ENCODE measurements around the gene BTBD16. TPM values are rescaled to one million over a fixed set of nuclear protein-coding genes. Genes with fewer than 3 reads are reported as not detected.
A peak's percentile ranks its signal among the peaks of the same experiment; 100 is the strongest.

BTBD16 gene
- total and polyA plus RNA-seq, 2 of the 13 experiments (the other 11 are each of a cell fraction or from before 2014, with no cell fraction given), result 5.0 to 11.9 TPM

DNA sequence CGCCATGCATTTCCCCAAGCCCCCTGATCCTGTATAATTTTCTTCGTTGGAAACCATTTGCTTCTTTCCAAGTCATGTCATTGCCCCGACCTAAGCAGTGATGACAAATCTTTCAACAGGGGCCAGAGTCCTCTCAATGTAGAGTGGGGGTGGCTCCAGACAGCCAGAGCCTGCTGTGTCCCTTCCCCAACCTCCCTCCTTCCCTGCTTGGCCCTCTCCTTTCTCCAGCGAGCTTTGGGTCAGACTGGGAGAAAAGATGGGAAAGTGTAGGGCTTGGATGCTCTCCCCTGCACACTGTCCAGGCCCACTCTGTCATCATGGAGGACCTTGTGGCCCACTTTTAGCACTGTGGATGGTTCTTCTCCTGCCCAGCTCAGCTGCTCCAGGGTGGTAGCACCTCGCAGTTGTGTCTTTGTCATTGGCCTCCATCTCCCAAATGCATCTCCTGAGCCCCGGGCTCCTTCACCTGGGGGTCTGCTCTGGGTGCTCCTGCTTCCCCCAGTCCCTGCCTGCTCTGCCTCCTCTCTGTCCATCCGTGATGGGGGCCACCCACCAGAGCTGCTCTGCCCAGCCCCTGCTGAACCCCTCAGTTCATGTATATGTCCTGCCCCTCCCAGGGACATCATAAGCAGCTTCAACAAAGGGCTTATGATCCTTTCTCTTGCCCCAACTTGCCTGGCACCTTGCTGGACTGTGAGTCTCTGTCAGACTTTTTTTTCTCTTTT lies 37.5 kb downstream of the BTBD16 start:
- Histone ChIP-seq H2AFZ (ENCODE audit: low read length) (no peak overlapping the region), H4K20me1 (ENCODE audit: insufficient read depth, low read length) (no peaks in the 10 kb centered on the region), H3K79me2 (ENCODE audit: insufficient read depth, low read length) (no peaks in the 10 kb centered on the region), H3K4me3 (replicated peaks in 1 of 3; ENCODE audit: insufficient read depth in 1 of 3, low read depth in 2 of 3, low read length in 3 of 3) (no peak overlapping the region), H3K27ac (ENCODE audit: extremely low read length, insufficient read depth, low read length) (peak overlapping the region; percentile 95), H3K36me3 (replicated peaks in 1 of 2; ENCODE audit: control insufficient read depth in 1 of 2, insufficient read depth in 2 of 2, low read length in 2 of 2) (no peaks in the 10 kb centered on the region), H3K4me1 (ENCODE audit: insufficient read depth, low read length) (peaks cover 91% of the 10 kb centered on the region), H3K9me3 (ENCODE audit: low read length) (peaks cover 5% of the 10 kb centered on the region; the same call in 1 of the 2 replicates), H3K27me3 (ENCODE audit: control insufficient read depth in 1 of 2, insufficient read depth in 2 of 2, low read length in 2 of 2) (no peaks in the 10 kb centered on the region), H3K4me2 (ENCODE audit: low read depth, low read length) (no peak overlapping the region; the same call in 1 of the 2 replicates), H3K9ac (ENCODE audit: insufficient read depth, low read depth, low read length) (peak overlapping the region; percentile 32; the same call in 1 of the 2 replicates)
- DNase-seq (ENCODE audit: low spot score), result no peak
- no TSS peak for BruUV-seq (replicated peaks)
- FAIRE-seq, result no peak
- in situ Hi-C loops (cut with HindIII; ENCODE audit: extremely low pct_ligation_motif_present, low pct_unique_long_range_greater_than_20kb), result no loop called here
- ChIA-PET POLR2A (interaction anchor here (1.3 to 5.0 kb wide), 4 partner anchors 10 to 66 kb away, joined by 5 to 141 read pairs (median 51); partner anchors contain the start of gene PLEKHA1), CTCF (ENCODE audit: low intra/inter-chr PET ratio, low total read pairs) (interaction anchor here (0.9 kb wide), 1 partner anchor 10 kb away, joined by 3 read pairs; no protein-coding TSS in a partner anchor)
- intact Hi-C loops (cut with micrococcal nuclease; ENCODE audit: unreplicated experiment), result no loop called here
- WGBS (ENCODE audit: low lambda C conversion rate), result 73% methylated on average over 7 of the region's 7 CpGs
- no peak for ATAC-seq
- TF ChIP-seq MYNN (CRISPR knock-in tag; IDR thresholded peaks at IDR 0.05; ENCODE audit: low read depth) (no peak), SKI (IDR thresholded peaks at IDR 0.05; ENCODE audit: partially characterized antibody) (no peak), SOX13 (IDR thresholded peaks at IDR 0.05) (no peak), SOX13 (CRISPR knock-in tag; conservative IDR thresholded peaks at IDR 0.05 in 1 of 2, IDR thresholded peaks at IDR 0.05 in 1 of 2) (no peak), ARID5B (CRISPR knock-in tag; IDR thresholded peaks at IDR 0.05) (no peak; the same call in 1 of the 2 replicates), PHB2 (IDR thresholded peaks at IDR 0.05; ENCODE audit: partially characterized antibody) (no peak), PHF5A (CRISPR knock-in tag; IDR thresholded peaks at IDR 0.05; ENCODE audit: low read depth, unreplicated experiment) (no peak), NCOR1 (IDR thresholded peaks at IDR 0.05; ENCODE audit: borderline replicate concordance, low read length) (no peak), PHF20 (CRISPR knock-in tag; IDR thresholded peaks at IDR 0.05) (no peak), EEA1 (CRISPR knock-in tag; IDR thresholded peaks at IDR 0.05; ENCODE audit: borderline replicate concordance) (peak; percentile 38; the same call in 1 of the 2 replicates), TMF1 (CRISPR knock-in tag; IDR thresholded peaks at IDR 0.05; ENCODE audit: low read depth) (no peak), GPN1 (CRISPR knock-in tag; IDR thresholded peaks at IDR 0.05; ENCODE audit: borderline replicate concordance) (no peak), FOXA3 (CRISPR knock-in tag; IDR thresholded peaks at IDR 0.05) (no peak), NRL (CRISPR knock-in tag; IDR thresholded peaks at IDR 0.05; ENCODE audit: borderline replicate concordance) (no peak), PTBP1 (IDR thresholded peaks at IDR 0.05; ENCODE audit: low read depth, low read length, poor library complexity, severe bottlenecking) (no peak), CEBPG (CRISPR knock-in tag; IDR thresholded peaks at IDR 0.05) (no peak), RXRA (CRISPR knock-in tag; IDR thresholded peaks at IDR 0.05) (no peak), JUND (CRISPR knock-in tag; IDR thresholded peaks at IDR 0.05) (no peak), TSC22D2 (CRISPR knock-in tag; IDR thresholded peaks at IDR 0.05; ENCODE audit: borderline replicate concordance) (no peak), ZNF558 (CRISPR knock-in tag; IDR thresholded peaks at IDR 0.05; ENCODE audit: borderline replicate concordance) (no peak)
- TF ChIP-seq, protein P1, sequence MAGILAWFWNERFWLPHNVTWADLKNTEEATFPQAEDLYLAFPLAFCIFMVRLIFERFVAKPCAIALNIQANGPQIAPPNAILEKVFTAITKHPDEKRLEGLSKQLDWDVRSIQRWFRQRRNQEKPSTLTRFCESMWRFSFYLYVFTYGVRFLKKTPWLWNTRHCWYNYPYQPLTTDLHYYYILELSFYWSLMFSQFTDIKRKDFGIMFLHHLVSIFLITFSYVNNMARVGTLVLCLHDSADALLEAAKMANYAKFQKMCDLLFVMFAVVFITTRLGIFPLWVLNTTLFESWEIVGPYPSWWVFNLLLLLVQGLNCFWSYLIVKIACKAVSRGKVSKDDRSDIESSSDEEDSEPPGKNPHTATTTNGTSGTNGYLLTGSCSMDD (CRISPR knock-in tag; IDR thresholded peaks at IDR 0.05), result no peak

All from HepG2 (cell line).